Left colon (tissue), 2 donors: ENCODE data around the gene DNAH14. TPM values are rescaled to one million over a fixed set of nuclear protein-coding genes. Genes with fewer than 3 reads are reported as not detected.
A peak's percentile ranks its signal among the peaks of the same experiment; 100 is the strongest.
"Not testable (repeated sequence)": the region's sequence is repeated elsewhere in the genome, so short reads cannot be mapped to it uniquely, and the experiment has no call there.

Experiments used
- ATAC-seq: fragments of 200-7000 bp; cut with Tn5 transposase; one replicate; pipeline ENCODE4 v1.9.1; 2020; ENCODE audit warnings: mild to moderate bottlenecking, moderate library complexity
- DNase-seq, 2 donors: peaks; one replicate each; pipeline ENCODE4 v3.0.0-alpha.2; 2020
- intact Hi-C, 2 donors: fragments of 100-400 bp; cut with DNase I in 1 of 2; cut with micrococcal nuclease in 1 of 2; formaldehyde crosslinking; loops; one replicate each; pipeline versions ENCODE4 v1.11.2 to v1.14.0; 2022; cut with DNase I, micrococcal nuclease
- total RNA-seq, 2 donors: library from RNA; stranded (reverse); fragmentation: NEBNext Ultra II Directional; extraction: Animal tissue kit (Norgen Biotek cat#: 25700); gene quantifications; one replicate each; pipeline ENCODE4 v1.2.1, GENCODE V29; 2021
- donor health status: DM: no; HTN: no; CAD: no.
- donor health status: DM: yes; HTN: yes; CAD: no.

Gene DNAH14
- total RNA-seq, 2 donors from 2014 or later: 7.2 to 12.3 TPM

DNA sequence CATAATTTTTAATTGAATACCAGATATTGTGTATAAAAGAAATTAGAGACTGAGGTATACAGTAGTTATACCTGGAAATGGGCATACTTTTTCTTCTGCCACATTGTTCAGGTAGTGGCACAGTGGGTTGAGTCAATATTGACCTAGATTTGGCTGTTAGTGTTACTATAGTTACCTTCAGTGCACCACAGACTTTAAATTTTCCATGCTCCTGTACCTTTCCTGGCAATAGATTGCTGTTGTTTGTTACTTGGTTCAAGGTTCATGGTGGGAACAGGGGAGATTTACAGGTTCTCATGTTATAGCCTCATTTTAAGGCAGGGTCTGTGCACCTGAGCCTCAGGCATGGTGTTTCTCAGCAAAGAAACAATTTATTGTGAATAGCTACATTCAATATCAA, 279.7 kb downstream of the DNAH14 start:
- intact Hi-C loops: no loop called here
- ATAC-seq (no peak), DNase-seq (no peak)

DNA sequence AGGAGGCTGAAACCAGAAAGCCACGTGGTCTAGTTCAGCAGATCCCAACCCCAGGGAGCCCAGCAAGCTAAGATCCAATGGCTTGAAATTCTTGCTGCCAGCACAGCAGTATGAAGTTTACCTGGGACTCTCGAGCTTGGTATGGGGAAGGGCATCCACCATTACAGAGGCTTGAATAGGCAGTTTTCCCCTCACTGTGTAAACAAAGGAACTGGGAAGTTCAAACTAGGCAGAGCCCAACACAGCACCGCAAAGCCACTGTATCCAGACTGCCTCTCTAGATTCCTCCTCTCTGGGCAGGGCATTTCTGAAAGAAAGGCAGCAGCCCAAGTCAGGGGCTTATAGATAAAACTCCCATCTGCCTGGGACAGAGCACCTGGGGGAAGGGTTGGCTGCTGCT, 280.7 kb downstream of the DNAH14 start:
- intact Hi-C loops, ATAC-seq, DNase-seq: not testable (repeated sequence)

DNA sequence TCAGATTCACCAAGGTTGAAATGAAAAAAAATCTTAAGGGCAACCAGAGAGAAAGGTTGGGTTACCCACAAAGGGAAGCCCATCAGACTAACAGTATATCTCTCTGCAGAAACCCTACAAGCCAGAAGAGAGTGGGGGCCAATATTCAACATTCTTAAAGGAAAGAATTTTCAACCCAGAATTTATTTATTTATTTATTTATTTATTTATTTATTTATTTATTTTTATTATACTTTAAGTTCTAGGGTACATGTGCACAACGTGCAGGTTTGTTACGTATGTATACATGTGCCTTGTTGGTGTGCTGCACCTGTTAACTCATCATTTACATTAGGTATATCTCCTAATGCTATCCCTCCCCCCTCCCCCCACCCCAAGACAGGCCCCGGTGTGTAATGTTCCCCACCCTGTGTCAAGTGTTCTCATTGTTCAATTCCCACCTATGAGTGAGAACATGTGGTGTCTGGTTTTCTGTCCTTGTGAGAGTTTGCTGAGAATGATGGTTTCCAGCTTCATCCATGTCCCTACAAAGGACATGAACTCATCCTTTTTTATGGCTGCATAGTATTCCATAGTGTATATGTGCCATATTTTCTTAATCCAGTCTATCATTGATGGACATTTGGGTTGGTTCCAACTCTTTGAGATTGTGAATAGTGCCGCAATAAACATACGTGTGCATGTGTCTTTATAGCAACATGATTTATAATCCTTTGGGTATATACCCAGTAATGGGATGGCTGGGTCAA, 282.4 kb downstream of the DNAH14 start:
- DNase-seq, intact Hi-C loops, ATAC-seq: not testable (repeated sequence)

DNA sequence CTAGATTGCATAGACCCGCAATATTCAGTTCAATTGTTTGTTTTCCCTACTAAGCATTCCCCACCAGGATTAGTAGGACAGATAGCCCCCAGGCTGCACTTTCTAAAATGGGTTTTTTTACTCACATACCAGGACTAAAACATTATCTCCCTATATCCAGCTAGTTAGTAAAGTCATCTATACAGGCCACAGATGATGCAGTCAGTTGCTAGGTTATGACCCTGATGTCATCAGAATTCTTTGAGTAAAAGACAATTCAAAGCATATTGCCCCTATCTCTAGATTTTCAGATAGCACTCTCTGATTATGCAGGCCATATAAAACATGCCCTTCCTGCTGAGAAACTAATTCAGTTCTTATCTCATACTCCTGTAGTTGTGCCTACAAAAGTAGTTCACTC, 294.8 kb downstream of the DNAH14 start:
- intact Hi-C loops: no loop called here
- no peak for DNase-seq
- ATAC-seq: no peak

DNA sequence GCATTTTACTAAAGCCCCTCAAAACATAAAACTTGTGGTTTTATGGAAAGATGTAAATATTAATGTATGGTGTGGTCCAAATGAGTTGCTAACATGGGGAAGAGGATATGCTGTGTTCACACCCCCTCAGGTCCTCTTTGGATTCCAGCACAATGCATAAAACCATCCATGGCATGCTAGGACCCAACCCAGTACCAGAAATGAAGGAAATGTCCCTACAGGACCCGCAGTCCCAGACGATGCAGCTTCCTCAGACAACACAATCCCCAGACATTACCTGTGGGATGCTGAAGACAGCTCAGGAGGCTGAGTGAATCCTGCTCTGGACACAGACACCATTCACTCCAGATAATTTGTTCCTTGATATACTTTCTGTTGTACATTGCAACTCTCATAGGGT, 296.2 kb downstream of the DNAH14 start:
- no peak for ATAC-seq
- no peak for DNase-seq
- intact Hi-C loops: no loop called here

DNA sequence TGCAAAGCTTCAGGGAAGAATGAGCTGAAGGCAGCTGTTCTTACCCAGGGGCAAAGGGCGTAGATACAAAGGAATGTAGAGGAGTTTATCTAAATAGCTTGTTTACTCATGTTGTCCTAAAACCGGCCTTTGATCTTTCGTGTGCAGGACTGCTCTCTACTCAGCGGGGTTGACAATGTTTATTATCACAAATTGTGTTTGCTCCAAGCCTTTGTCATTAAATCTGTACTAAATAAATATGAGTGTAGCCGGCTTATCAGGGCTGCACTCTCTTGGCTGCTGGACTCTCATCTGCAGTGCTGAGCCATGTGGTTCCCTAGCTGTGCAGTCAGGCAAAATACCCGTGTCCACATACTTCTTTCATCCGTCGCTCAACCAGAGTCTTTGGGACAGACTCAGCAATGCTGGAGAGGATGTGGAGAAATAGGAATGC, 299.4 kb downstream of the DNAH14 start:
- ATAC-seq: peak; percentile 65
- no peak for DNase-seq
- intact Hi-C loops: no loop called here

DNA sequence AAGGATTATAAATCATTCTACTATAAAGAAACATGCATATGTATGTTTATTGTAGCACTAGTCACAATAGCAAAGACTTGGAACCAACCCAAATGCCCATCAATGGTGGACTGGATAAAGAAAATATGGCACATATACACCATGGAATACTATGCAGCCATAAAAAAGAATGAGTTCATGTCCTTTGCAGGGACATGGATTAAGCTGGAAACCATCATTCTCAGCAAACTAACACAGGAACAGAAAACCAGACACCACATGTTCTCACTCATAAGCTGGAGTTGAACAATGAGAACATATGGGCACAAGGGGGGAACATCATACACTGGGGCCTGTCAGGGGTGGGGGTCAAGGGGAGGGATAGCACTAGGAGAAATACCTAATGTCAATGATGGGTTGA, 300.0 kb downstream of the DNAH14 start:
- ATAC-seq, intact Hi-C loops, DNase-seq: not testable (repeated sequence)

DNA sequence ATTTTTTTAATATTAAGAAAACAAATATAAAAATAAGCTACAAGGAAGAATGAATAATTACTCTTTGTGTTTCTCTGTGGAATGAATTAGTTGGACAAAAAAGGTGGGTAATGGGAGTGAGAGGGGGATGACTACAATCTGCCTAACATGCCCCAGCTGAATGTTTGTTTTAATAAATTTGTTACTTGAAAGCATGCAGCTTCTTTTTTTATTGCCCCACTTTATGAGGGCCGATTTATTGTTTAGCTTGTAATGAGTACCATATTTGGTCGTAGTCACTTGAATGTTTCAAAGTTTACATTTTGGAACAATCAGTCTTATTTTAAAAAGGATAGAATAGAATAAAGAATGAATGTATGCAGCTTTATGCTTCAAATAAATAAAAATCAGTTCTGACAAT, 301.0 kb downstream of the DNAH14 start:
- ATAC-seq (no peak), DNase-seq (no peak)
- intact Hi-C loops: no loop called here

DNA sequence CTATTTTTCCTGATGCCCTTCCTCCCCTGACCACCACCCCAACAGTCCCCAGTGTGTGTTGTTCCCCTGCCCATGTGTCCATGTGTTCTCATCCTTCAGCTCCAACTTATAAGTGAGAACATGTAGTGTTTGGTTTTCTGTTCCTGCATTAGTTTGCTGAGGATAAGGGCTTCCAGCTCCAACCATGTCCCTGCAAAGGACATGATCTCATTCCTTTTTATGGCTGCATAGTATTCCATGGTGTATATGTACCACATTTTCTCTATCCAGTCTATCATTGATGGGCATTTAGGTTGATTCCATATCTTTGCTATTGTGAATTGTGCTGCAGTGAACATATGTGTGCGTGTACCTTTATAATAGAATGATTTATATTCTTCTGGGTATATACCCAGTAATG, 303.5 kb downstream of the DNAH14 start:
- ATAC-seq, intact Hi-C loops, DNase-seq: not testable (repeated sequence)

DNA sequence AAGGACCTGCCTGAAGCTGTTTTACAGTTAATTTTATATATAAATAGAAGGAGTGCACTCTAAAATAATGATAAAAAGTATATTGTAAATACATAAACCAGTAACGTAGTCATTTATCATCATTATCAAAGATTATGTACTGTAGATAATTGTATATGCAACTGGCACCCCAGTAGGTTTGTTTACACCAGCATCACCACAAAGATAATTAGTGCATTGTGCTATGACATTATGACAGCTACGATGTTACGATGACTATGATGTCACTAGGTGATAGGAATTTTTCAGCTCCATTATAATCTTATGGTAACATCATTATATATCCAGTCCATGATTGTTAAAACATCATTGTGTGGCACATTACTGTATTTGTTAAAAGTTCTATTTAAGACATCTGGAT, 313.1 kb downstream of the DNAH14 start:
- DNase-seq (no peak), ATAC-seq (no peak)
- intact Hi-C loops: no loop called here

DNA sequence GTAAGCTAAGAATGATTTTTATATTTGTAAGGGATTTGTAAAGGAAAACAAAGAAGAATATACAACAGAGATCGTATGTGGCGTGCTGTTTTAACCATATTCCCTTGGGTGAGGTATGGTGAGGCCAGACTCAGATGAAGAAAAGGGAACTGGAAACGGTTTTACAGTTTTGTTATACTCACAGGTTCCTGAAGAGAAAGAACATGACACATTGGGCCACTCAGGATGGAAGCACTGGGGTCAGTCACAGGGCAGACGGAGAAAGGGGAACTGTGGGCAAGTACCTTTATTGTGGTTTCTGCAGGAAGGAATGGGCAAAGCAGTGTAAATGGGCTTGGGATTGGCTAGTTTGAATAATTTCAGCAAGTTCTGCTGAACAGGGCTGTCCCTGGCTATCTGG, 321.0 kb downstream of the DNAH14 start:
- ATAC-seq: no peak
- intact Hi-C loops: no loop called here

DNA sequence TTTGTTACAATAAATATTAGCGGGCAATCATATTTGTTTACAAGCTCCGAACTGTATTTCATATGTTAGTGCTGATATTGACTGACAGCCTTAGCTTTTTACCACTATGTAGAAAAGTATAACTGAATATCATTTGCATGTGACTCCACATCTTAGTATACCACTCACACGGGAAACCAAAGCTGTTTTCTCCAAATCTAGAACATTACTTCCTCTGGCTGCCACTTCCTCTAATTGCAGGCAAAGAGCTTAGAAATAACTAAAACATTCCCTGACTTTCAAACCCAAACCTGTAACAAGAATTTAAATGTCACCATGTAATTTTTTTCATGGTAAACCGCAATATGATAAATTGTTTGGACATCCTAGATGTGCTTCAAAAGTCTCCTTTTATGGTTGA, 323.7 kb downstream of the DNAH14 start:
- DNase-seq (no peak), ATAC-seq (no peak)
- intact Hi-C loops: no loop called here

More for the DNA sequence above, 321.0 kb downstream of the DNAH14 start:
- DNase-seq: no peak

DNA sequence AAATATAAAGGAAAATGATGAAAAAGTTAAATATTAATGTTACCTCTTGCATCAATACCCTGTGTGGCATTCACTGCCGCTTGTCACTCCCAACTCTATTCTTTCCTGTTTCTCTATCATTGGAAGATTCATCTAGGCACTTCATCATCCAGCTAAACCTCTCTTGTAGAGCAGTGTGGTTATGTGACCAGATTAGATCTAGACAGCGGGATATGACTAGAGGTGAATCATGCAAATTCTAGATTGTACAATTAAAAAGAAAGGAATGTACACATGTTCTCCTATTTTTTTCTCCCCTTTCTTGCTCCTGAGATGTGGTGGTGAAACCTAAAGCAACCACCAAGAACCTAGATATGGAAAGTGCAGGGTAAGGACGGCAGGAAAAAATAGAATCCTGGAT, 324.3 kb downstream of the DNAH14 start:
- ATAC-seq (no peak), DNase-seq (no peak)
- intact Hi-C loops: no loop called here

DNA sequence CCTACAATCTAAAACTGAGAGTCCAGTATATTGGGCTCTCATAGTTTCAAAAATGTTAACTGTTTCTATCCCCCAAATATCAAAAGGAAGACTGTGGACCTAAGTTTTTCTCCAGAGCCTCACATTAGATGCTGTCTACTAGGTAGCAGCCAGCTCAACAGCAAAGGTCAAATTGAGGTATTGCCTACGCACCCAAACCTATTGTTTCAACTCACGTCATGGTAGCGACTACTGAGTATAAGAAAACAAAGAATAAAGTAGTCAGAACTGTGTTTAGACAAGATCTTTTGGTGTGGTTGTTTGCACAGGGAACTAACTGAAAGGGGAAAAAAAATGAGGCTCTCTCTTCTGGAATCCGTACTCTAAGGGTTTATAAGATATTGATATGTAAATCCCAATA, 325.2 kb downstream of the DNAH14 start:
- intact Hi-C loops: no loop called here
- no peak for ATAC-seq
- no peak for DNase-seq

DNA sequence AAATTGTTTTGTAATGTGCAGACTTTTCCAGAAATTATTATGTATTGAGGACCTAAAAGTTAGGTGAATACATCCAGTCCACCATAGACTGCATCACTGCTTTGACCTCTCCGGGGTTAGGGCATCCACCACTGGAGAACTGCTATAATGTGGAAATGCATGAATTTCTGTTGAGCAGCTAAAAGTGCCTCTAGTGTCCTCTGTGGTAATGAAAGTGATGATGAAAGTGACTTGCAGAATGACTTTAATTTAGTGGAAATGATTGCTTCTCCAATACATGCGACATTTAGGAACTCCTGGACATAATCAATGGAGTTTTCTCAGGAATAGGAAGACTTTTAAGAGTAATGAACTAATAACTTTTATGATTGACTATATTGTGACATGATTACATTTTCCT, 327.6 kb downstream of the DNAH14 start:
- intact Hi-C loops: no loop called here
- ATAC-seq: no peak
- DNase-seq: no peak

DNA sequence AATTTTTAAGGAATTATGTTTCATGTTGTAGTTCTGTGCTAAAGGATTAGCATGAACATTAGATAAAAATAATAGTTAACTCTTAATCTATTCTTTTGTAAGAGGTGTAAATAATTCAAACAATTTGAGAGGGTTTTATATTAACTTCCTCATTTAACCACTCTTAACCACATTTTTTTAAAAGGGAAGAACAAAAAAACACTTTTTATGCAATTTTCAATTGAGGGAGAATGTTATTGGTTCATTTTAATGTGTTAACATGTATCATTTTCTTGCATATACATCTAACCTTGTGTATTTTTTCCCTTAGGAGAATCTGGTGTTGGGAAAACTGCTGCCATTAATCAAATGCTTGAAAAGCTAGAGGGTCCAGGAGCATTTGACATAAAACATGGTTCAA, 329.3 kb downstream of the DNAH14 start:
- intact Hi-C loops: no loop called here

DNA sequence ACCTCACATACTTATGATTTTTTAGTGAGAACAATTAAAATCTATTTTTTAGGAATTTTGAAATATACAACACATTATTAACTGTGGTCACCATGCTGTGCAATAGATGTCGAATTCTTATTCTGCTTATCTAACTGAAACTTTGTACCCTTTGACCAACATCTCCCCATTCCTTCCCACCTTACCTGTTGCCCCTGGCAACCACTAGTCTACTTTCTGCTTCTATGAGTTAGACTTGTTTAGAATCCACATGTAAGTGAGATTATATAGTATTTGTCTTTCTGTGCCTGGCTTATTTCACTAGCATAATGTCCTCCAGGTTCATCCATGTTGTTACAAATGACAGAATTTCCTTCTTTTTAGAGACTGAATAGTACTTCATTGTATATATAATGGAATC, 330.1 kb downstream of the DNAH14 start:
- intact Hi-C loops: no loop called here
- ATAC-seq (no peak), DNase-seq (no peak)

More for the DNA sequence above, 329.3 kb downstream of the DNAH14 start:
- ATAC-seq: no peak
- DNase-seq: no peak

DNA sequence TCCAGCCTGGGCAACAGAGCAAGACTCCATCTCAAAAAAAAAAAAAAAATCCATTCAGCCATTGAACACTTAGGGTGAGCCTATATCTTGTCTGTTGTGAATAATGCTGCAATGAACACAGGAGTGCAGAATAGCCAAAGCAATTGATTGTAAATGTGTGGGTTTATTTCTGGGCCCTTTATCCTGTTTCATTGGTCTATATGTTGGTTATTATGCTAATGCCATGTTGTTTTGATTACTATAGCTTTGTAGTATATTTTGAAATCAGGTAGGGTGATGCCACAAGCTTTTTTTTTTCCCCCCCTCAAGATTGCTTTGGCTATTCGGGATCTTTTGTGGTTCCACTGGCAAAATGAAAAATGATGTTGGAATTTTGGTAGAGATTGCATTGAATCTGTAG, 330.8 kb downstream of the DNAH14 start:
- intact Hi-C loops: no loop called here
- ATAC-seq: no peak

DNA sequence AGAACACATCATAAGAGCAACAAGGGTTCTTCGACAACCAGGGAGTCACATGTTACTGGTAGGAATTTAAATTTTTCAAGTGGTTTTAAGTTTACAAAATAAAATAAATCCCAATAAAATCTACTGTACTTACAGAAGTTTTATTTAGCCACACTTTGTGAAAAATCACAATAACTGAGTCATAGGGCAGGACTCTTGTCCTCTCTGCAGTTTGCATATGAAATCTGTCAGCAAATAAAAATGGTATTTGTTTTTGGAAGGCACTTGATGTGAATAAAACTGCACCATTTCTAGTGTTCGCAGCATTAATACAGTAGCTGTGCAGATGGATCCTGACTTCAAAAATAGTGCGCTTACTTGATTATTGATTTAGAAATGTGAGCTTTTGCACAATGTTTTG, 348.0 kb downstream of the DNAH14 start:
- no peak for ATAC-seq
- intact Hi-C loops: no loop called here
- no peak for DNase-seq

More for the DNA sequence above, 330.8 kb downstream of the DNAH14 start:
- no peak for DNase-seq

DNA sequence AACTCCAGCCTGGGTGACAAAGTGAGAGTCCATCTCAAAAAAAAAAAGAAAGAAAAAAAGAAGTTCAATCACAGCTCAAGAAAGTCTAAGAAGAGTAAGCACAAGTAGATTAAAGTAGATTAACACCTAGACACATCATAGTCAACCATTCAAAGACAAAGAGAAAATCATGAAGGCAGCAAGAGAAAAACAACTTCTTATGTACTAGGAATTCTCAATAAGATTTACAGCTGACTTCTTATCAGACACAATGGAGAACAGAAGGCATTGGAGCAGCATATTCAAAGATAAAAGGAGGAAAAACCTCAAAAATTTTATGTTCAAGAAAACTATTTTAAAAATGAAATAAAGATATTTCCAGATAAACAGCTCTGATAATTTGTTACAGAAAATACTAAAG, 351.1 kb downstream of the DNAH14 start:
- no peak for ATAC-seq
- no peak for DNase-seq
- intact Hi-C loops: no loop called here

DNA sequence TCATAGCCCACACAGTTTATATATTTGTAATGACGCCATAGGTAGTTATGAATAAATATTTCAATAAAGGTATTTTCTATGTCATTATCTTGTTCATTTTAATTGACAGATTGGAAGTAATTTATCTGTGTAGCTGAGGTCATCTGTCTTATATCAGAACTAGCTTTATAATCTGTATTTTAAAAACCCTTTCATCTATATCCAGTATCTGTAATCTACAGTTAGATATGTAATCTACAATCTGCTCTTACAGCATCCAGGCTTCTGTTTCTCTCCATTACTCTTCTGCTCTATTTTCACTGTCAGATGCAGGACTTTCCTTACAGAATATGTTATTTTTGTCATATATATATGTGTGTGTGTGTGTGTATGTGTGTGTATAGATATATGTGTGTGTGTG, 360.8 kb downstream of the DNAH14 start:
- no peak for ATAC-seq
- no peak for DNase-seq
- intact Hi-C loops: no loop called here
